C4-2B (cell line): ENCODE measurements around the gene FEZ2.

Experiments used
- H3K27ac ChIP-seq: fragments of 450-650 bp; 2 replicates; pipeline ENCODE4 v1.5.1; 2017
- ZFX ChIP-seq: fragments of 450-650 bp; IDR thresholded peaks from 2 replicates; pipeline ENCODE4 v1.6.1; 2017
- TF ChIP-seq, protein P1 (sequence below): fragments of 450-650 bp; conservative IDR thresholded peaks from 2 replicates; pipeline ENCODE4 v1.5.1; 2017; ENCODE audit warnings: mild to moderate bottlenecking

The FEZ2 gene

DNA sequence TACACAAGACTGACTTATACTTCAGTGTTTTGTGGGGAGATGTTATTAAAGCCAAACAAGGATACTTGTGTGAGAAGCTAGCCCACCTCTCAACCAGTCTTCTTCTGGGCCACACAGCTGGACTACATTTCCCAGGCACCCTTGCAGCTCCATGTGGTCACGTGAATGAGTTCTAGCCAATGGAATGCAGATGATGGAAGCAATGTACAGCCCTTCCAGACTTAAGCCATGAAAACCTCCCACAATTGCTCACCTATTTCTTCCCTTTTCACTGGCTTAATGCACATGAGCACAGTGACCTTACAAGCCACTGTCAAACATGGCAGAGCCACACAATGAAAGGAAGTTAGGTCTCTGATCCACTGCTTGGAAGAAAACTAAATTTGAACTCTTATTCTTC lies 20.4 kb upstream of the FEZ2 start:
- H3K27ac ChIP-seq: no peak overlapping the region
- TF ChIP-seq ZFX: no peak
- TF ChIP-seq, protein P1, sequence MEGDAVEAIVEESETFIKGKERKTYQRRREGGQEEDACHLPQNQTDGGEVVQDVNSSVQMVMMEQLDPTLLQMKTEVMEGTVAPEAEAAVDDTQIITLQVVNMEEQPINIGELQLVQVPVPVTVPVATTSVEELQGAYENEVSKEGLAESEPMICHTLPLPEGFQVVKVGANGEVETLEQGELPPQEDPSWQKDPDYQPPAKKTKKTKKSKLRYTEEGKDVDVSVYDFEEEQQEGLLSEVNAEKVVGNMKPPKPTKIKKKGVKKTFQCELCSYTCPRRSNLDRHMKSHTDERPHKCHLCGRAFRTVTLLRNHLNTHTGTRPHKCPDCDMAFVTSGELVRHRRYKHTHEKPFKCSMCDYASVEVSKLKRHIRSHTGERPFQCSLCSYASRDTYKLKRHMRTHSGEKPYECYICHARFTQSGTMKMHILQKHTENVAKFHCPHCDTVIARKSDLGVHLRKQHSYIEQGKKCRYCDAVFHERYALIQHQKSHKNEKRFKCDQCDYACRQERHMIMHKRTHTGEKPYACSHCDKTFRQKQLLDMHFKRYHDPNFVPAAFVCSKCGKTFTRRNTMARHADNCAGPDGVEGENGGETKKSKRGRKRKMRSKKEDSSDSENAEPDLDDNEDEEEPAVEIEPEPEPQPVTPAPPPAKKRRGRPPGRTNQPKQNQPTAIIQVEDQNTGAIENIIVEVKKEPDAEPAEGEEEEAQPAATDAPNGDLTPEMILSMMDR: no peak

DNA sequence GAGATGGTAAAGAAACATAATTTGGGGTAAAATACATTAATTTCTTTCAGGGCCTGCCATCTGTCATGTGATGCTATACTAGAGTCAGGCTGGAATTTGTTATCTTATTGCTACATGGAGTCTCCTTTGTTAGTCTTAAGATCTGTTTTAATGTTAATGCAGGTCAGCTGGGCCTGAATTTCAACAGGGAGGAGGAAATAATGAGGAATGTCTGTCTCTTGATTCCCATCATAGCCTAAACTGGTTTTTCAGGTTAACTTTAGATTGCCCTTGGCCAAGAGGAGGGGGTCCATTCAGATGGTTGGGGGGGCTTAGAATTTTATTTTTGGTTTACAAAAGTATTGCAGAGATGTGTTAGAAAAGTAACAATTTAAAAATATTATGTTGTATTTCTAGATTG lies 19.0 kb upstream of the FEZ2 start:
- no peak for TF ChIP-seq ZFX
- TF ChIP-seq, protein P1: no peak
- H3K27ac ChIP-seq: no peak overlapping the region

DNA sequence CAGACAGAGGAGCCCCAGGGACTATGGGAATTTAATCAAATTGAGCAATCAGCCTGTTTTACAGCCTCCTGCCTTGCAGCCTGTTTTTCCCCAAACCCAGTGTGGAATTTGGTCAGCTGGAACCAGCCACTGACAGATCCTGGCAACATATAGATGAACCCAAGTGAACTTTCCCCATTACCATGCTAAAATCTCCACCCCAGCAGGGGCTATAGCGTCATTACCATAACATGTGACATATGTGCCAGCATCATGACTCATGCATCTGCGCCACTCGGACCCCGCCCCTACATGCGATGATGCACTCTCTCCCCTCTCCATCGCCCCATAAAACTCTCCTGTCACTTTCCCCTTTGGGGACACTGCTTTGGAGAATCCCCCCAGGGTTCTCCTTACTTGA lies 17.3 kb upstream of the FEZ2 start:
- TF ChIP-seq ZFX: no peak
- TF ChIP-seq, protein P1: no peak
- no peak overlapping the region for H3K27ac ChIP-seq

GRCh38 chr2:36613801-36614200 lies 15.8 kb upstream of the FEZ2 start:
- H3K27ac ChIP-seq: no peak overlapping the region
- TF ChIP-seq ZFX: no peak
- TF ChIP-seq, protein P1: no peak

DNA sequence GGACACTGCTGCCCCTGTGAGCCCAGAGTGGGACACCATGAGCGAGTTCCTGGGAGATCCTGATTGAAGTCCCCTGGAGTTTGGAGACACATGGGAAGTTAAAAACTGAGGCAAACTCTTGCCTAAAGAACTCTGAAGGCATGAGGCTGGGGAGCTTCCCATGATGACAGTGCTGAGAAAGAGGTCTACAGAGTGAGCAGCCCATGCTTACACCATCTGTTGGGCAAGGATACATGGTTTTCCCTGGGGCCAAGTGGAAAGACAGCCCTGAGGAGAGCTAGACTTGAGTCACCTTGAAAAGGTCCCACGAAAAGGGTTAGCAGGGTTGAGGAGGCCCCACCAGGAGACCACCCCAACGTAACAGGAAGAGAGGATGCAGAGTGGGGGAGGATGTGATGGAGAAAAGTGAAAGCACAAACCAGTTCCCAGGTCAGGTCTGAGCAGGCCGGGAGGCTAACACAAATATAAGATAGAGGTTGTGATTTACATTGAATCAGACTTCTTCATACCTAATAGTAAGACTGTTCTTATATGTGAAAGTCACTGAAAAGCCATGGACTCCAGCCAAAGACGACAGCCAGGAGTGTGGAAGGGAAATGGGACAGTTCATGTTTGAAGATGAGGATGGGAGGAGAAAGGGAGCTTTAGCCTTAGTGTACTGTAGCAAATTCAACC lies 13.5 kb upstream of the FEZ2 start:
- TF ChIP-seq, protein P1: no peak
- no peak for TF ChIP-seq ZFX
- H3K27ac ChIP-seq: no peak overlapping the region

- TF ChIP-seq, protein P1: no peak
- no peak for TF ChIP-seq ZFX
- no peak overlapping the region for H3K27ac ChIP-seq
These were observed 11.5 kb upstream of the FEZ2 start for GRCh38 chr2:36609507-36609906.

DNA sequence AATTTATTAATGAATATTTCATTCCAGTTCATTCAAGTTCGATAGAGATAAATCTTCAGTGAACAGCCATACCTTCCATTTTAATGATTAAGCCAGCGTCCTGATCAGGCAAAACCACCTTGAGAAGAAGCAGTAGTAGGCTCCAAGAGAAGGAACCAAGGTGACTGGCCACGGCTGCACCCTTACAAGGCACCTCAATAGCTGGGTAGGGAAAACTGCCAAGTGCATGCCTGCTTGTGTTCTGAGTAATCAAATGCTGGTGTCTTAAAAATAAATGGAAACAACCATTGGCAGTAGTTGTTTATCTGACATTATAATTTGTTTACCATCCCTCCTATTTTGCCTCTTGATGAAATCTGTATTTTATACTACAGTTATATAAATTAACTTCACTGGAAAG lies 10.0 kb upstream of the FEZ2 start:
- no peak overlapping the region for H3K27ac ChIP-seq
- TF ChIP-seq, protein P1: no peak
- no peak for TF ChIP-seq ZFX
